ENCODE results near the gene CDIPT.

Gene CDIPT

DNA sequence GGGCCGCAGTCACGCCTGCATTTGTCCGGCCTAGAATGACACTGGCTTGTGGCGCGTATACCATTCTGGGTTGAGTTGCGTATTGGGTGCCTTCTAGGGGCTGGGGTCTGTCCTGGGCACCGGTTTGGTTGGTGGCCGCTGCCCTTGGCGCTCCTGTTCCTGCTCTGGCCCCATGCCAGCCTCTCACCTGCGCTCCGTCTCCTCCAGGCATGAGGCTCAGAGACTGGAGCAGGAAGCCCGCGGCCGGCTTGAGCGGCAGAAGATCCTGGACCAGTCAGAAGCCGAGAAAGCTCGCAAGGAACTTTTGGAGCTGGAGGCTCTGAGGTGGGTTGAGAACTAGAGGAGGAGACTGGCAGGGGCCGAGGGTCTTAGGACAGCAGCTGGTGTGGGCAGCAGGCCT lies 17.4 kb downstream of the CDIPT start:
- WGBS (ENCODE audit: extremely low coverage, insufficient coverage, insufficient read length): no CpG with 5 or more reads among the region's 18 CpGs

DNA sequence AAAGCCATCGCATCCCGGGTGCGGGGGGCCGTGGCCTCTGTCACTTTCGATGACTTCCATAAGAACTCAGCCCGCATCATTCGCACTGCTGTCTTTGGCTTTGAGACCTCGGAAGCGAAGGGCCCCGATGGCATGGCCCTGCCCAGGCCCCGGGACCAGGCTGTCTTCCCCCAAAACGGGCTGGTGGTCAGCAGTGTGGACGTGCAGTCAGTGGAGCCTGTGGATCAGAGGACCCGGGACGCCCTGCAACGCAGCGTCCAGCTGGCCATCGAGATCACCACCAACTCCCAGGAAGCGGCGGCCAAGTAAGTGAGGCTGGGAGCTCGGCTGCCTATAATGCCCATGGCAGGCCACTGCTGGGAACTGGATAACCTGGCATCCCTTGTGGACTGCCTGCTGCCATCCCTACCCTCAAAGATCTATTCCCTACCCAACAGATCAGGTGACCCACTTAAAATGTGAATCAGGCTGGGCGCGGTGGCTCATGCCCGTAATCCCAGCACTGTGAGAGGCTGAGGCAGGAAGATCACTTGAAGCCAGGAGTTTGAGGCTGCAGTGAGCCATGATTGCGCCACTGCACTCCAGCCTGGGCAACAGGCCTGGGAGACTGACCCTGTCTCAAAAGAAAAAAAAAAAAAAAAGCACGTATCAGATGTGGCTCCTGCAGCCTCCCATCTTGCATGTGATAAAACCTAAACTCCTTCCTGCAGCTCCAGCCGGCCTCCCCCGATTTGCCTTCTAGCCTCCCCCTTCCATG lies 18.3 kb downstream of the CDIPT start:
- H3K79me2 ChIP-seq (ENCODE audit: control insufficient read depth, insufficient read depth, low read length, poor library complexity): no peaks in the 10 kb centered on the region
- H3K4me3 ChIP-seq (ENCODE audit: low read depth, low read length): no peak overlapping the region
- no peak overlapping the region for H3K23ac ChIP-seq (ENCODE audit: low read length)
- H3K79me1 ChIP-seq (ENCODE audit: low read length): no peaks in the 10 kb centered on the region
- H3K27me3 ChIP-seq (ENCODE audit: insufficient read depth, low read length): no peaks in the 10 kb centered on the region
- peaks cover 6 to 7% of the 10 kb centered on the region in 2 experiments for H3K4me1 ChIP-seq (ENCODE audit: control insufficient read depth in 1 of 2, insufficient read depth in 2 of 2, low read length in 2 of 2)
- no peak overlapping the region for H3K4ac ChIP-seq (ENCODE audit: low read depth, low read length)
- H2BK5ac ChIP-seq (ENCODE audit: low read depth, low read length, poor library complexity): no peak overlapping the region
- no CpG with 5 or more reads among the region's 28 CpGs for WGBS (ENCODE audit: extremely low coverage, insufficient coverage, insufficient read length)
- peaks cover 2% of the 10 kb centered on the region in 2 experiments for H3K36me3 ChIP-seq (ENCODE audit: control insufficient read depth in 1 of 2, insufficient read depth in 2 of 2, low read length in 2 of 2)
- DNase-seq: no peak
- no peak overlapping the region for H2BK120ac ChIP-seq (ENCODE audit: insufficient read depth, low read length, poor library complexity)
- no peak overlapping the region for H3K4me2 ChIP-seq (ENCODE audit: low read length)
- no peak overlapping the region for H4K12ac ChIP-seq (ENCODE audit: low read depth, low read length)
- no peak overlapping the region for H3K27ac ChIP-seq (ENCODE audit: low read depth, low read length)
- no peak overlapping the region for H3K14ac ChIP-seq (ENCODE audit: low read length)
- H2AFZ ChIP-seq (ENCODE audit: insufficient read depth, low read length, poor library complexity): no peak overlapping the region
- H4K8ac ChIP-seq (ENCODE audit: low read depth, low read length): no peak overlapping the region
- H2AK5ac ChIP-seq (ENCODE audit: low read length): no peak overlapping the region
- no peak overlapping the region for H2BK12ac ChIP-seq (ENCODE audit: low read length)
- peaks cover 1% of the 10 kb centered on the region for H3K9me3 ChIP-seq (ENCODE audit: insufficient read depth, low read depth, low read length)
- H3K9ac ChIP-seq (ENCODE audit: low read length): no peak overlapping the region
- no peak overlapping the region for H3K18ac ChIP-seq (ENCODE audit: low read length)
- no peak overlapping the region for H4K91ac ChIP-seq (ENCODE audit: low read depth, low read length)

More for the DNA sequence above, 17.4 kb downstream of the CDIPT start:
- H2BK120ac ChIP-seq (ENCODE audit: insufficient read depth, low read length, poor library complexity): no peak overlapping the region
- H3K9me3 ChIP-seq (ENCODE audit: insufficient read depth, low read depth, low read length): peaks cover 1% of the 10 kb centered on the region
- H3K79me1 ChIP-seq (ENCODE audit: low read length): no peaks in the 10 kb centered on the region
- H3K14ac ChIP-seq (ENCODE audit: low read length): no peak overlapping the region
- H3K4ac ChIP-seq (ENCODE audit: low read depth, low read length): no peak overlapping the region
- no peak overlapping the region for H2BK5ac ChIP-seq (ENCODE audit: low read depth, low read length, poor library complexity)
- no peak overlapping the region for H3K4me2 ChIP-seq (ENCODE audit: low read length)
- no peak overlapping the region for H3K27ac ChIP-seq (ENCODE audit: low read depth, low read length)
- H3K36me3 ChIP-seq (ENCODE audit: control insufficient read depth in 1 of 2, insufficient read depth in 2 of 2, low read length in 2 of 2): peaks cover 2% of the 10 kb centered on the region in 2 experiments
- no peak for DNase-seq
- no peak overlapping the region for H2BK12ac ChIP-seq (ENCODE audit: low read length)
- H3K4me3 ChIP-seq (ENCODE audit: low read depth, low read length): no peak overlapping the region
- no peak overlapping the region for H4K8ac ChIP-seq (ENCODE audit: low read depth, low read length)
- no peak overlapping the region for H3K9ac ChIP-seq (ENCODE audit: low read length)
- H3K4me1 ChIP-seq (ENCODE audit: control insufficient read depth in 1 of 2, insufficient read depth in 2 of 2, low read length in 2 of 2): peaks cover 6 to 7% of the 10 kb centered on the region in 2 experiments
- H2AK5ac ChIP-seq (ENCODE audit: low read length): no peak overlapping the region
- H4K91ac ChIP-seq (ENCODE audit: low read depth, low read length): no peak overlapping the region
- H4K12ac ChIP-seq (ENCODE audit: low read depth, low read length): no peak overlapping the region
- H3K27me3 ChIP-seq (ENCODE audit: insufficient read depth, low read length): no peaks in the 10 kb centered on the region
- no peak overlapping the region for H3K18ac ChIP-seq (ENCODE audit: low read length)
- no peak overlapping the region for H2AFZ ChIP-seq (ENCODE audit: insufficient read depth, low read length, poor library complexity)
- no peaks in the 10 kb centered on the region for H3K79me2 ChIP-seq (ENCODE audit: control insufficient read depth, insufficient read depth, low read length, poor library complexity)
- H3K23ac ChIP-seq (ENCODE audit: low read length): no peak overlapping the region

GRCh38 chr16:29843931-29844330 lies 19.1 kb downstream of the CDIPT start:
- Histone ChIP-seq H3K4ac (ENCODE audit: low read depth, low read length) (no peak overlapping the region), H3K9ac (ENCODE audit: low read length) (no peak overlapping the region), H3K27me3 (ENCODE audit: insufficient read depth, low read length) (no peaks in the 10 kb centered on the region), H3K4me3 (ENCODE audit: low read depth, low read length) (no peak overlapping the region), H3K18ac (ENCODE audit: low read length) (no peak overlapping the region), H4K8ac (ENCODE audit: low read depth, low read length) (no peak overlapping the region), H2AK5ac (ENCODE audit: low read length) (no peak overlapping the region), H2BK120ac (ENCODE audit: insufficient read depth, low read length, poor library complexity) (no peak overlapping the region), H3K79me2 (ENCODE audit: control insufficient read depth, insufficient read depth, low read length, poor library complexity) (no peaks in the 10 kb centered on the region), H3K9me3 (ENCODE audit: insufficient read depth, low read depth, low read length) (peaks cover 1% of the 10 kb centered on the region), H4K12ac (ENCODE audit: low read depth, low read length) (no peak overlapping the region), H4K91ac (ENCODE audit: low read depth, low read length) (no peak overlapping the region), H3K14ac (ENCODE audit: low read length) (no peak overlapping the region), H3K79me1 (ENCODE audit: low read length) (no peaks in the 10 kb centered on the region), H3K4me2 (ENCODE audit: low read length) (no peak overlapping the region), H2BK12ac (ENCODE audit: low read length) (no peak overlapping the region), H3K27ac (ENCODE audit: low read depth, low read length) (no peak overlapping the region), H3K23ac (ENCODE audit: low read length) (no peak overlapping the region), H2BK5ac (ENCODE audit: low read depth, low read length, poor library complexity) (no peak overlapping the region), H3K36me3 (ENCODE audit: control insufficient read depth in 1 of 2, insufficient read depth in 2 of 2, low read length in 2 of 2) (peaks cover 2% of the 10 kb centered on the region in 2 experiments), H3K4me1 (ENCODE audit: control insufficient read depth in 1 of 2, insufficient read depth in 2 of 2, low read length in 2 of 2) (peaks cover 2 to 3% of the 10 kb centered on the region in 2 experiments), H2AFZ (ENCODE audit: insufficient read depth, low read length, poor library complexity) (no peak overlapping the region)
- no peak for DNase-seq
- no CpG with 5 or more reads among the region's 8 CpGs for WGBS (ENCODE audit: extremely low coverage, insufficient coverage, insufficient read length)

- no peak overlapping the region for H3K23ac ChIP-seq (ENCODE audit: low read length)
- H4K12ac ChIP-seq (ENCODE audit: low read depth, low read length): no peak overlapping the region
- peaks cover 1% of the 10 kb centered on the region for H3K9me3 ChIP-seq (ENCODE audit: insufficient read depth, low read depth, low read length)
- DNase-seq: no peak
- H4K91ac ChIP-seq (ENCODE audit: low read depth, low read length): no peak overlapping the region
- no peak overlapping the region for H4K8ac ChIP-seq (ENCODE audit: low read depth, low read length)
- H3K4me2 ChIP-seq (ENCODE audit: low read length): no peak overlapping the region
- H2AFZ ChIP-seq (ENCODE audit: insufficient read depth, low read length, poor library complexity): no peak overlapping the region
- WGBS (ENCODE audit: extremely low coverage, insufficient coverage, insufficient read length): no CpG with 5 or more reads among the region's 9 CpGs
- no peaks in the 10 kb centered on the region for H3K79me2 ChIP-seq (ENCODE audit: control insufficient read depth, insufficient read depth, low read length, poor library complexity)
- H3K4ac ChIP-seq (ENCODE audit: low read depth, low read length): no peak overlapping the region
- H3K27me3 ChIP-seq (ENCODE audit: insufficient read depth, low read length): no peaks in the 10 kb centered on the region
- H3K18ac ChIP-seq (ENCODE audit: low read length): no peak overlapping the region
- H2BK5ac ChIP-seq (ENCODE audit: low read depth, low read length, poor library complexity): no peak overlapping the region
- no peaks in the 10 kb centered on the region for H3K79me1 ChIP-seq (ENCODE audit: low read length)
- no peak overlapping the region for H3K4me3 ChIP-seq (ENCODE audit: low read depth, low read length)
- peaks cover 2 to 3% of the 10 kb centered on the region in 2 experiments for H3K4me1 ChIP-seq (ENCODE audit: control insufficient read depth in 1 of 2, insufficient read depth in 2 of 2, low read length in 2 of 2)
- no peak overlapping the region for H2AK5ac ChIP-seq (ENCODE audit: low read length)
- H2BK120ac ChIP-seq (ENCODE audit: insufficient read depth, low read length, poor library complexity): no peak overlapping the region
- no peak overlapping the region for H3K27ac ChIP-seq (ENCODE audit: low read depth, low read length)
- peaks cover 2% of the 10 kb centered on the region in 2 experiments for H3K36me3 ChIP-seq (ENCODE audit: control insufficient read depth in 1 of 2, insufficient read depth in 2 of 2, low read length in 2 of 2)
- H2BK12ac ChIP-seq (ENCODE audit: low read length): no peak overlapping the region
- H3K9ac ChIP-seq (ENCODE audit: low read length): no peak overlapping the region
- H3K14ac ChIP-seq (ENCODE audit: low read length): no peak overlapping the region
These were observed 20.2 kb downstream of the CDIPT start for GRCh38 chr16:29842732-29843346.

Data from trophoblast cell (in vitro differentiated cells and primary cell).